Activated CD8-positive, alpha-beta memory T cell treated with anti-CD3 and anti-CD28 coated beads for 24 hours (primary cell): ENCODE results near the gene ZNF71.
"Not testable (repeated sequence)": the region's sequence is repeated elsewhere in the genome, so short reads cannot be mapped to it uniquely, and the experiment has no call there.

Experiments
- DNase-seq: peaks from one replicate; pipeline ENCODE4 v3.0.0-alpha.2; 2020

ZNF71 gene

DNA sequence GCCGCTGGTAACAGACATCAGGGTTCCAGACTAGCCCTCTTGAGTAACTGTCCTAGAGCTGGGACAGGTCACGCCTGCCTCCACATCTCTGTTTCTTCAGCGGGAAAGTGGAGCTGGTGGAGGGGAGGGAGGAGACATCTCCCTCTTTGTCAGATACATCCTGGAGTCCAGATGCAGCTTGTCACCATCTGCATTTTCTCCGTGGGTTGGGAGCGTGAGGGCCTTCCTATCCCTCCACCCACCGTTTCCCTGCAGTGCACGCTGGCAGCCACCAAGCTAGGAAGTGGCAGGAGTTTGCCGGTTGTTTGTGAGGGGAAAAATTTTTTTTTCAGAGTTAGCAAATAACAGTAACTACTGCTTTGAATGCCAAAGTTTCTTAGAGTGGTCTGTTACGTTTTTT, 27.9 kb downstream of the ZNF71 start:
- no peak for DNase-seq

DNA sequence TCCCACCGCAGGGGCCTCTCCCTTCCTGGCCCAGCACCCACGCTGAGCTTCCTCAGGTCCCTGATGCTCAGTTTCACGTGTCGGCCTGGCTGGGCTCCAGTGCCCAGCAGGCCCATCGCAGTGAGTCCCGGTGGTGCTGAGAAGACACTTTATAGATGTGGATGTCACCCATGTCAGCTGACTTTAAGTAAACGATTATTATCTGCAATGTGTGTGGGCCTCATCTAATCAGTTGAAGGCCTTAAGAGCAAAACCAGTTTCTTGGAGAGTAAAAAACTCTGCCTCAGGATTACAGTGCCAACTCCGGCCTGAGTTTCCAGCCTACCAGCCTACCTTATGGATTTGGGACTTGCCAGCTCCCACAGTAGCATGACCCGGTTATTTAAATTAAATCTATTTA, 30.6 kb downstream of the ZNF71 start:
- no peak for DNase-seq

DNA sequence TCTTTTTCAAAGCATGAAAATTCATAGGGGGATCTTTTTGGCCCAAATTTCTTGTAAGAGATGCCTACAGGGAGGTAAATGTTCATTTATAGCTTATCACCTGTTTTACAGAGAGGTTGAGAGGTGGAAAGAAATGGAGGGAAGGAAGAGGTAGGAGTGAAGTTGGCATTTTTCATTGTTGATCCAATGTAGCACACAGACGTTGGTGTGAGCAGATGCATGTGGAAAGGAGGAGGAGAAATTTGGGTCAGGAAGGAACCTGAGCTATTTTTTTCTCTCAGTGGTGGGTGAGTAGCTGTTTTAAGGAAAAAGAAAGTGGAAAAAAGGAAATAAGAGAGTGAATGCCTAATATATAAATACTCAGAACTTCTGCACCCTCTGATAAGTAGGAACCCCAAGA, 37.9 kb downstream of the ZNF71 start:
- DNase-seq: no peak

DNA sequence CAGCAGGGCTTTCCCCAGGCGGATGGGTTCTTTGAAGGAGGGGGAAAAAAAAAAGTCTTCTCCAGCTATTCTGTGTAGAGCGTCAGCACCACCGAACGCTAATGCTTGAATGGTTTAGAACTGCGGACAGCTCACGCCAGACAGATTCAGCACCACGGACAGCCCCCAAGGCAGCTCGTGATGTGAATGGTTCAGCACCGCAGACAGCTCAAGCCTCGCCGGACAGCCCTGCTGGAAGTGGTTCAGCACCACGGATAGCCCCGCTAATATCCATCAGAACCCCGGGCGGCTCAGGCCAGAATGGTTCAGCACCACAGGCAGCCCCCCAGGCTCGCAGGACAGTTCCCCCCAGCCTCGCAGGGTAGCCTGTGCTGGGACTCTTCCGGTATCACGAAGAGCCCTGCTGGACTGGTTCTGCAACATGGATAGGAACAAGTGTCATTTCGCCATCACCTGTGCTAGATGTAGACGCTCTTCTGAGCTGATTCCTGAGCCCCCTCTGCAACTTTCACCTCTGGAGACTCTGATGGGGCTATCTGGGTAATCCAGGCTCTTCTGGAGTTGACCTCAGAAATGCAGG, 43.0 kb downstream of the ZNF71 start:
- DNase-seq: peak; percentile 59

DNA sequence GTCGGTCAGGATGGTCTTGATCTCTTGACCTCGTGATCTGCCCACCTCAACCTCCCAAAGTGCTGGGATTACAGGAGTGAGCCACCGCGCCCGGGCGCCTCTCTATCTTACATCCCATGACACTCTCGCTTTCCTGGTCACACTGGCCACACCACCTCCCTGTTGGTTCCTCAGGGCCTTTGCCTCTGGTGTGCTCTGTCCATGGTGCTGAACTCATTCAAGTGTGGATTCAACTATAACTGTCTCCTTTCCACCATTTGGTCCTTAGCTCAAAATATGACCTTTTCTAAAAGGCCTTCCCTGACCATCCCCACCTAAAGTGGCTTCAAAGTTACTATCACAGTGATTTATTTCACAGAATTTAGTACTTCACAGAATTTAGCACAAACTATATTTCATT, 44.1 kb downstream of the ZNF71 start:
- no peak for DNase-seq

DNA sequence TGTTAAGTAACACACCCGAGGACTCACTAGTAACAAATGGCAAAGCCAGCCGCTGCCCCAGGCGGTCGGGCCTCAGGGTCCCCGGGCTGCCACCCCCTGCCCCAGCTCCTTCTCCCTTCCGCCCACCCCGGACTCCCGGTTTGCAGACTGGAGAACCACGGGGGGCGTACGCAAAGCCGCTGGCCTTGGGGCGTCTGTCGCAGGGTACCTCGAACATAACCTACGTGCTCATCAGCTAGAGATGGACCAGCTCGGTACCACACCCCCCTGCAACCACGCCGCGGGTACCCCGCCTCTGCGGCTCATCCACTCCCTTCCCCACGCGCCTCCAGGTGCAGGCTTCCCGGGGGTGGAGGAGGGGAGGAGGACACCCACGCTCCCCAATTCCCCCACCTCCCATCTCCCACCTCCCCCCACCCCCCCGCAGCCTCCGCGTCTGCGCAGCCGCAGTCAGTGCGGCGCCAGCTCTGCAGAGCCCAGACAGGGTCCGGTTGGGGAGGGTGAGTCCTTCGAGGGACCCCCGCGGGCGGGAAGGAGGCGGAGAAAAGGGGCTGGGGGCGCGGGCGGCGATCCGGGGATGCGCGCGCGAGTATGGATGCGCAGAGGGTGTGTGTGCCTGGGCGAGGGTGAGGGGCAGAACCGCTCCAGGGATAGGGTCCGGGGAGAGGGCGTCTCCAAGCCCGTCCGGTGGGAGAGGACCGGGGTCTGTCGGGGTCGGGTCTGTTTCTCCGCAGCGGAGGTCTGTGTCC, 47.8 kb downstream of the ZNF71 start, which contains the start of gene SMIM17:
Gene SMIM17, plus strand, starts transcription at position 449 of the 749 bp plus-strand sequence. CDS start 2,509 bp downstream, outside the sequence.
- no peak for DNase-seq

DNA sequence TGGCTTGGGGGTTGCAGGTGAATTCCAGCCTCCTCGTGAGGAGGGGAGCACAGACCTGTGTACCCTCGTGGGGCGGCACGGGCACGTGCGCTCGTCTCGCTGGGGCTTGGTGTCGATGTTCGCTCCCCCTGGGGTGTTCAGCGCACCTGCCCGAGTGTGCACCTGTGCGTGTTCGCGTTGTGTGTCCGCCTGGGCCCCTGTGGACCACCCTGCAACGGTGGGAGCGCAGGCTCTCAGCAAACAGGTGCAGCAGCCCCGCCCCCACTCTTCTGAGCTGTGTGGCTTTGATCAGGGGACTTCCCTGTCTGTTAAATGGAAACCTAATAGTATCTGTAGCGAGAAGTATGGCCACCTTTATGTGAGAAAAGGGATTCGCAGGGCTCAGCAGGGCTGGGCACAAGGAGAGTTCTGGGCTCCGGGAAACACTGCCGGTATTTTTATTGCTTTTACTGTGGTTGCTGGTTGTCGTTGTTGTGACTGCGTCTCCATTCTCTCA, 48.4 kb downstream of the ZNF71 start:
- DNase-seq: no peak

DNA sequence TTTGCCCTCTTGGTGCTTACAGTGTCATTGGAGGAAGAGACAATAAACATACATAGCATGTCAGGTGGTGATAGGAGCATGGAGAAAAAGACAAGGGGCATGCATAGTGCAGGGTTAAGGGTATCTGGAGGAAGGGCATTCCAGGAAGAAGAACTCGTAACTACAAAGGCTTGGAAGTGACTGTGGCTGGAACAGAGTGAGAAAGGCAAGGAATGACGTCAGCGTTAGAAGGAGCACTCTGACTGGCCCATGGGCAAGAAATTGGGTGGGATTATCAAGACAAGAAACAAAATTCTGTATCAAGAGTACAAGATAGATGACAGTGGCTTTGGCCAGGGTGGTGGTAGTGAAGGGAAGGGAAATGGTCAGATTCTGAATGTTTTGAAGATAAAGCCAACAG, 59.0 kb downstream of the ZNF71 start:
- DNase-seq: no peak

DNA sequence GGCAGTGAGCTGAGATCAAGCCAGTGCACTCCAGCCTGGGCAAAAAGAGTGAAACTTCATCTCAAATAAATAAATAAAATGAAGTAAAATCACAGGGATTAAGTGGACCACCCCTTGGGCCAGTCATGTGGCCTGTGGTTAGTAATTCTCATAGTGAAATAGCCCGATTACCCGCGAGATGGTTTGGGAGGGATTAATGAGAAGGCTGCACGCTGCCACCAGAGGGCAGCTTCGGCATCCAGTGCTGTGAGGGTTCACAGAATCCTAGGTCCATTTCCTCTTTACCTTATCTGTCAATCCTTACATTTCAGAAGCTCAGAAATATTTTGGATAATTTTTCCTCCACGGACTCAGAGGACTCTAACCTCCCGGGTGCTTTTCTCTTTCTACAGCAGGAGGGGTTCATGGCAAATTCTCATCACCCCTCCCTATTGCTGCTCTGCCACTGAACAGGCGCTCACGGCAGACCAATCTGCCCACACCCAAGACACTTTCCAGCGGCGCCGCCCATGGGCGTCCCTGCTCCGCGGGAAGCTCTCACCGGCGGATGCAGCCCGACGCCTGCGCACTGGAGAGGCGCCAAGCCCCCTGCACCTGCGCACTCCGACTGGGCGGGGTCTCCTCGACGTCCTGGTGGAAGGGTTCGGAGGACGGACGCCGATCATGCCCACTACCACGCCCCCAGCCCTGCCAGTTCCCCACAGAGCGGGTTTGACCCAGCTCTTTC, 65.4 kb downstream of the ZNF71 start:
- no peak for DNase-seq

DNA sequence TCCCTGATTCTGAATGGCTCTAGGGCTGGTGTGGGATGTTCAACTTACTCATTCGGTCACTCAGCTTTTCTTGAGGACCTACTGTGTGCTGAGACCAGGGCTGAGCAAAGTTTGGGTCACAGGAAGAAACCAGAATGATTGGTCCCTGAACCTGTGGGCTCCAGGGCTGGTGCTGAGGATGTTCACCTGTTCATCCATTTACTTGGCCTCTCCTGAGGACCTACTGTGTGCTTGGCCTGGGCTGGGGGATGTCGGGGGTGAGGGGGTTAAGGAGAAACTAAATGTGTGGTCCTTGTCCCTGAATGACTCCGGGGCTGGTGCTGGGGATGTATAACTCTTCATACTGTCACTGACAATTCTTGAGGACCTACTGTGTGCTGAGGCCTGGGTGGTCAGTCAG, 66.1 kb downstream of the ZNF71 start:
- no peak for DNase-seq

DNA sequence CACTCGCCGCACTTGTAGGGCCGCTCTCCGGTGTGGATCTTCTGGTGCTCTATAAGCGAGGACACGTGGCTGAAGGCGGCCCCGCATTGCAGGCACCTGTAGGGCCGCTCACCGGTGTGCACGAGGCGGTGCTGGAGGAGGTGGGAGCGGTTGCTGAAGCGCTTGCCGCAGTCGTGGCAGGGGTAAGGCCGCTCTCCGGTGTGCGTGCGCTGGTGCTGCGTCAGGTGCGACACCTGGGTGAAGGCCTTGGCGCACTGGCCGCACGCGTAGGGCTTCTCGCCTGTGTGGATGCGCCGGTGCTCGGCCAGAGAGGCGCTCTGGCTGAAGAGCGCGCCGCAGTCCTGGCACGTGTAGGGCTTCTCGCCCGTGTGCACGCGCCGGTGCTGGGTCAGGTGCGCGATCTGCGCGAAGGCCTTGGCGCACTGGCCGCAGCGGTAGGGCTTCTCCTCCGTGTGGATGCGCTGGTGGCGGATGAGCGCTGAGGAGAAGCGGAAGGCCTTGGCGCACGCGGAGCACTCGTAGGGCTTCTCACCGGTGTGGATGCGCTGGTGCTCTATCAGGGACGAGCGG, 68.9 kb downstream of the ZNF71 start:
- no peak for DNase-seq

DNA sequence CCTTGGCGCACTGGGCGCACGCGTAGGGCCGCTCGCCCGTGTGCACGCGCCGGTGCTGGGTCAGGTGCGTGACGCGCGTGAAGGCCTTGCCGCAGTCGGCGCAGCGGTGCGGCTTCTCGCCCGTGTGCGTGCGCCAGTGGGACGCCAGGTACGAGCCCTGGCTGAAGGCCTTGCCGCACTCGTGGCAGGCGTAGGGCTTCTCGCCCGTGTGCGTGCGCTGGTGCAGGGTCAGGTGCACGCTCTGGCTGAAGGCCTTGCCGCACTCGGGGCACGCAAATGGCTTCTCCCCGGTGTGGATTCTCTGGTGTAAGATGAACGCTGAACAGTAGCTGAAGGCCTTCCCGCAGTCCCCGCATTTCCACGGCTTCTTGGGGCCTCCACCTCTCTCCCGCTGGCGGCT, 69.4 kb downstream of the ZNF71 start:
- no peak for DNase-seq

DNA sequence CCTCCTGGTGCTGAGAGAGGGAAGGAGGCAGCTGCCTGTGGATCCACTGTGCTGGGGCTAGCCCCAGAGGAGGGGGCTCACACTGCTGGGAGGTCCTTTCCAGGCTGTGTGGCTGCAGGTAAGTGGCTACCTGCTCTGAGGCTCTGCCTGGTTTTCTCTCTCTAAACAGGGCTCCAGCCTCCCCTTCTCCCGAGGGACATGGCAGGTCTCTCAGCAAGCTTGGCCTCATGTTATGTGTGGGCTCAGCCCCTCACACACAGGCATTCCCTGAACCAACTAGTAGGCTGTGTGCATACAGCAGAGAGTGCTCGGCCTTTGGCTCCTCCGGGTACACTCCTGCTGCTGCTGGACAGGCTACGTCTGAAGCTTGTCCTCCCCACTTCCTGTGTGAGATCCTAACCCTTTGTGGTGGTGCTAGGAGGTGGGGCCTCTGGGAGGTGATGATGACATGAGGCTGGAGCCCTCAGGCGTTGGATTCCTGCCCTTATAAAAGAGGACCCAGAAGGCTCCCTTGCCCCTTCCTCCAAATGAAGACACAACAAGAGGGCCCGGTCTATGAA, 72.3 kb downstream of the ZNF71 start:
- DNase-seq: no peak

DNA sequence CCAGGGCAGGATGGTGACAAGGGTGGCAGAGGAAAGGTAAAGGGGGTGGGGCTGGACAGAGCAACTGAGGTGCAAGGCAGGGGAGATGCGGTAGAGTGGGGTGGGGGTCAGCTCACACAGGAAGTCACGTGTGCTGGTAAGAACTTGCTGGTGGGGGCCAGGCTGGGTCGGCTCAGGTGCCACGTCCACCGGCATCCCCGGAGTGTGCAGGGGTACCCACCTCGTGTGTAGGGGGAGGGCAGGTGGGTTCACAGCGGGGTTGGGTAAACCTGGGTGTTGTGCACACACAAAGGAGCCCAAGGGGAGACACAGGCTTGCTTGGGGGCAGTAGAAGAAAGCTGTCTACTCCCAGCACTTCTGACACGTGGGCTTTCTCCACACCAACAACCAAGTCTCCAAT, 73.6 kb downstream of the ZNF71 start:
- no peak for DNase-seq

DNA sequence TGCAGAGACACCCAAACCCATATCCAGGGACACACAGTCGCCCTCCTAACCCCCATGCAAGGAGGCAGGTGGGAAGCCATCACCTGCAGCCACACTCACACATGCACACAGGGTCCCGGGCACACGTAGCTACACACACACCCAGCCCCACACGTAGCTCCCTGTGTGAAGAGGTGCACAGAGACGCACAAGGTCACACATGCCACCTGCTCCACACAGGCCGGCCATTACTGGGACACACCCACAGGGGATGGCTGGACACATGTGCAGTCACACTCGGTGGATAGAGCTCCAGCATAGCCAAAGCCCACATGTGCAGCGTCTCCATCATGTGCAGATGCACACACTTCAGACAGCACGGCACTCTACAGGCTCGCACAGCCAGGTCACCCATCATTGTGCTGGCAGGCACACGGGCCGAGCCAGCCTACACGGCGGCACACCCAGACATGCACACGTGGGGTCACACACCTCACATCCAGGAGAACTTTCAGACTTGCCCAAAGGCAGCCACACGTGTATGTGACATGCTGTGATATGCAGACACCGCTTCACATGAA, 75.4 kb downstream of the ZNF71 start:
- no peak for DNase-seq

DNA sequence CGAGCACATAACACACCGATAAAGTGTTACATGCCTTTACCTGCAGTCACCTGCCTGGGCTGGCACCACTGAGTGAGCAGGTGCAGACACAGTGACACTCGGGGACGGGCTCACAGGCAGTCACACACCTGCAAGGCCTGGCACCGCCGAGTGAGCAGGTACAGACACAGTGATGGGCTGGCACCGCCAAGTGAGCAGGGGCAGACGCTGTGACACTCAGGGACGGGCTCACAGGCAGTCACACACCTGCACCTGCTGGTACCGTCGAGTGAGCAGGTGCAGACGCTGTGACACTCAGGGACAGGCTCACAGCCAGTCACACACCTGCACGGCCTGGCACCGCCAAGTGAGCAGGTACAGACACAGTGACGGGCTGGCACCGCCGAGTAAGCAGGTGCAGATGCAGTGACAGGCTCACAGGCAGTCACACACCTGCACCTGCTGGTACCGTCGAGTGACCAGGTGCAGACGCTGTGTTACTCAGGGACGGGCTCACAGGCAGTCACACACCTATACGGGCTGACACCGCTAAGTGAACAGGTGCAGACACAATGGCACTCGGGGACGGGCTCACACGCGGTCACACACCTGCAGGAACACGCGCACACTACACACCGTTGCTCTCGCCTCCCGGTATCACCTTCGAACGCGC, 76.0 kb downstream of the ZNF71 start:
- peak; percentile 57 for DNase-seq

DNA sequence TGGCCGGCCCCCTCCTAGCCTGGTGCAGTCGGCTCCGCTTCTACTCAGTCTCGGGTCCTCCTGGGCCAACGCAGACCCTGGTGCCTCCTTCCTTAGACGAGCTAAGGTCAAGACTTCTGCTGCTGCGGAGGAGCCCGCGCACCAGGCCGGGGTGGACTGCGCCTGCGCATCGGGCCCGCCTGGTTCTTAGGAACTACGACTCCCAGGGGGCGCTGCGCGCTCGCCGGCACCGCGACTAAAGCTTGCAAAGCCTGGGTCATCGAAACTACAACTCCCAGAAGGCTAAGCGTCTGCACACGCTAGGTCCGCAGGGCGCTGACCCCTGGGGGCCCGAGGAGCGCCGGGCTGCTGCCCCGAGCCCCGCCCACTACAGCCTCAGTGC, 76.5 kb downstream of the ZNF71 start, which contains the start of gene ZNF835:
Gene ZNF835, minus strand, starts transcription at position 145 of the 382 bp plus-strand sequence. CDS start 6,559 bp downstream, outside the sequence.
- DNase-seq: peak; percentile 91

DNA sequence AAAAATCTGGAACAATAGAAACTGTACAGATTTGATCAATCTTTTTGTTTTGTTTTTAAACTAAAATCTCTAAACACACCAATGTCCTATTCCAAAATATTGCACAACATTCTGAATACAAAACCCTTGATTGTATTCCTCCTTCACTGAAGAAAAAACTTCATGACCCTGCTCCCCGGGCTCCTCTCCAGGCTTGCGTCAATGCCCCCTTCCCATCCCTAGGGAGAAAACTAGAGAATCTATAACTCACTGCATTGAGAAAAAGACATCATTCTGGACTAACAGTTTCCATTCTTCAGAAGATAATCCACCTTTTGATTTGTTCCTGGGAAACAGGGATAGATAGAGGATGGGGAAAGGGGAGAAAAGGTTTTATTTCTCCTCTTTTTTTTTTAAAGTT, 77.5 kb downstream of the ZNF71 start:
- not testable (repeated sequence) for DNase-seq
